Occipital lobe (tissue), 2 donors: ENCODE results near the gene TRMT61A. TPM values are rescaled to one million over a fixed set of nuclear protein-coding genes. Genes with fewer than 3 reads are reported as not detected.

ENCODE experiments used
- DNase-seq: peaks from one replicate; lab custom pipeline; 2025; lab: John Stamatoyannopoulos, UW
- total RNA-seq: library from RNA; depleted of rRNA; stranded (reverse); fragments of >200 nt; gene quantifications from one replicate; pipeline ENCODE4 v1.2.3, GENCODE V29; 2014

The TRMT61A gene
- total RNA-seq, result 5.9 TPM

- DNase-seq, result peak; percentile 86
Measured at GRCh38 chr14:103528587-103529382, at the start of gene TRMT61A. Gene TRMT61A, plus strand, starts transcription at chr14:103529196. Its CDS starts 783 bp downstream, at chr14:103529979.

GRCh38 chr14:103480595-103480994 lies 48.4 kb upstream of the TRMT61A start:
- DNase-seq, result no peak

- no peak for DNase-seq
Measured at GRCh38 chr14:103483600-103483999, 45.4 kb upstream of the TRMT61A start.

- DNase-seq, result no peak
Measured at GRCh38 chr14:103485504-103485903, 43.5 kb upstream of the TRMT61A start.

GRCh38 chr14:103488071-103488470 lies 40.9 kb upstream of the TRMT61A start:
- DNase-seq, result no peak

- DNase-seq, result no peak
Measured at GRCh38 chr14:103488960-103489359, 40.0 kb upstream of the TRMT61A start.

GRCh38 chr14:103489621-103490020 lies 39.4 kb upstream of the TRMT61A start:
- DNase-seq, result no peak

GRCh38 chr14:103491691-103492090 lies 37.3 kb upstream of the TRMT61A start:
- no peak for DNase-seq

GRCh38 chr14:103492156-103492925 lies 36.7 kb upstream of the TRMT61A start:
- DNase-seq, result no peak

GRCh38 chr14:103495854-103496253 lies 33.1 kb upstream of the TRMT61A start:
- DNase-seq, result no peak

- DNase-seq, result no peak
Measured at GRCh38 chr14:103496776-103497175, 32.2 kb upstream of the TRMT61A start.

GRCh38 chr14:103499709-103500108 lies 29.3 kb upstream of the TRMT61A start:
- no peak for DNase-seq

GRCh38 chr14:103500148-103500990 lies 28.6 kb upstream of the TRMT61A start:
- peak; percentile 83 for DNase-seq

- no peak for DNase-seq
Measured at GRCh38 chr14:103501041-103501870, 27.7 kb upstream of the TRMT61A start.

GRCh38 chr14:103501921-103502669 lies 26.9 kb upstream of the TRMT61A start:
- peak; percentile 52 for DNase-seq

- DNase-seq, result no peak
Measured at GRCh38 chr14:103502877-103503276, 26.1 kb upstream of the TRMT61A start.

GRCh38 chr14:103503296-103503695 lies 25.7 kb upstream of the TRMT61A start:
- DNase-seq, result no peak

GRCh38 chr14:103504991-103505565 lies 23.9 kb upstream of the TRMT61A start:
- DNase-seq, result no peak

GRCh38 chr14:103507751-103508150 lies 21.2 kb upstream of the TRMT61A start:
- no peak for DNase-seq
